ENCODE measurements around the gene USP5.

- TF ChIP-seq CTCF (IDR thresholded peaks at IDR 0.05) (no peak), EZH2 (IDR thresholded peaks at IDR 0.05; ENCODE audit: borderline replicate concordance, insufficient read depth, low read depth, low read length, poor library complexity, severe bottlenecking) (no peak)
Measured at GRCh38 chr12:6827982-6828780, 23.8 kb upstream of the USP5 start, which contains the start of gene P3H3.

Data from B cell (primary cell).